Measurements from ENCODE around the gene ZNF471. TPM values are rescaled to one million over a fixed set of nuclear protein-coding genes. Genes with fewer than 3 reads are reported as not detected.

The ZNF471 gene
- total RNA-seq, 4 donors from 2014 or later, result 5.6 to 19.4 (median 10.5) TPM

DNA sequence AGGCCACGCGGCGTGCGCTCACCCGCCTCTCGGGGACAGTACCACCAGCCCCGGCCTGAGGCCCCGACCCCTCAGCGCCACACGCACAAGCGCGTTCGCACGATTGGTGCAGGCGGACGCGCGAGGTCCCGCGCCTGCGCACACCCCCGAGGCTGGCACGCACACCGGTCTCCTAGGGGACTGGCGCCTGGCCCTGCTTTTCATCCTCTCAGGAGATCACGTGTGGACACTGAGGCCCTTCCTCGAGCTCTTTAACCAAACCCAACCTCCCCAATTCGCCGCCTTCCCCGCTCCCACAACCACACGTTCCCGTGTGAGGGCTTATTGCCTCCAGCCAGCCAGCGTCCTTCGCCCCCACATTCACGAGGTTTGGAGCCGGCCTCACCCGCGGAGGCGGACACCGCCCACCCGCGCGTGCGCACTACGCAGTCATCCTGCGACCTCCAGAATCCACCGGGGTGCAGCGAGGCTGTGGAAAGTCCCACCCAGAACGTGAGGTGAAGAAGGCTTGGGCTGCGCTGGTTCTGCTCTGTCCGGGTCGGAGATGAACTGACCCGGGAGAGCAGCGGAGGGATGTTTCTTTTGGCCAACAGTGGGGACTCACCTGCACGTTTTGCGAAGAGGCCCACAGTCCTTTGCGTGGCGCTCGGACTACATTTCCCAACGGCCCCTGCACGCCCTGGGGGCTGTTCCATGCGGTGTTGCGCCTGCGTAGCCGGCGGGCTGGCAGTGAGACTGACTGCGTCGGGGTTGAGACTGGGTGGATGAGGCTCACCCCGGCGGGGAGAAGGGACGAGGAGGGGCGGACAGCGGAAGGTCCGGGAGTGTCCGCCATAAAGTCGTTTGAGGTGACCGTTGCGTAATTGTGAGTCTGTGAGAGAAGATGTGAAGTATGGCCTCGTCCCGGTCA is 30.0 kb upstream of the ZNF471 start:
- Histone ChIP-seq H3K27ac (peak overlapping the region; percentile 76 to 88), H3K4me3 (peak overlapping the region; percentile 61 to 82), H3K36me3 (no peaks in the 10 kb centered on the region), H3K9me3 (peaks cover 0 to 26% of the 10 kb centered on the region in 2 donors), H3K27me3 (no peaks in the 10 kb centered on the region), H3K4me1 (peaks cover 0 to 5% of the 10 kb centered on the region in 2 donors)
- DNase-seq, result peak; percentile 89 to 91
- intact Hi-C loops (cut with DNase I; ENCODE audit: low total_unique reads), result no loop called here
- TF ChIP-seq, protein P1, sequence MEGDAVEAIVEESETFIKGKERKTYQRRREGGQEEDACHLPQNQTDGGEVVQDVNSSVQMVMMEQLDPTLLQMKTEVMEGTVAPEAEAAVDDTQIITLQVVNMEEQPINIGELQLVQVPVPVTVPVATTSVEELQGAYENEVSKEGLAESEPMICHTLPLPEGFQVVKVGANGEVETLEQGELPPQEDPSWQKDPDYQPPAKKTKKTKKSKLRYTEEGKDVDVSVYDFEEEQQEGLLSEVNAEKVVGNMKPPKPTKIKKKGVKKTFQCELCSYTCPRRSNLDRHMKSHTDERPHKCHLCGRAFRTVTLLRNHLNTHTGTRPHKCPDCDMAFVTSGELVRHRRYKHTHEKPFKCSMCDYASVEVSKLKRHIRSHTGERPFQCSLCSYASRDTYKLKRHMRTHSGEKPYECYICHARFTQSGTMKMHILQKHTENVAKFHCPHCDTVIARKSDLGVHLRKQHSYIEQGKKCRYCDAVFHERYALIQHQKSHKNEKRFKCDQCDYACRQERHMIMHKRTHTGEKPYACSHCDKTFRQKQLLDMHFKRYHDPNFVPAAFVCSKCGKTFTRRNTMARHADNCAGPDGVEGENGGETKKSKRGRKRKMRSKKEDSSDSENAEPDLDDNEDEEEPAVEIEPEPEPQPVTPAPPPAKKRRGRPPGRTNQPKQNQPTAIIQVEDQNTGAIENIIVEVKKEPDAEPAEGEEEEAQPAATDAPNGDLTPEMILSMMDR (IDR thresholded peaks at IDR 0.05), result peak in 1 of 4 experiments; percentile 8
- peak; percentile 40 to 41 for TF ChIP-seq POLR2A (IDR thresholded peaks at IDR 0.05)

DNA sequence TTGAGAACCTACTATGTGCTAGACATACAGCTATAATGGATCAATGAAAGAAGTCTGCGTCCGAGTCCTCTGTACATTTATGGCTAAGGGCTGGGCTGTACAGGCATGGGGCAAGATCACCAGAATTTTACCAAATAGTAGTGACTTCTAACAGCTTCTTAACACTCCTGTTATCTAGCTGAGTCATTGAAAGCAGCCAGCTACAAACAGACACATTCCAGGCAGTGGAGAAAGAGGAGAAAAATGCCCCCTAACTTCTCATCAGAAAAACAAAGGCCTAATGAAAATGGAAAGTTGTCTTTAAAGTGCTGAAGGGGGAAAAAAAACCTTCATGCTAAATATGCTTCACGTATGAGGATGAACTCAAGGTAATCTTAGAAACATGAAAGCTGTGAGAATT is 16.3 kb upstream of the ZNF471 start:
- Histone ChIP-seq H3K36me3 (no peaks in the 10 kb centered on the region), H3K27ac (no peak overlapping the region), H3K27me3 (no peaks in the 10 kb centered on the region), H3K9me3 (peaks cover 0 to 72% of the 10 kb centered on the region in 2 donors), H3K4me1 (no peaks in the 10 kb centered on the region), H3K4me3 (no peak overlapping the region)
- no peak for DNase-seq
- TF ChIP-seq POLR2A (IDR thresholded peaks at IDR 0.05), result no peak
- TF ChIP-seq, protein P1 (IDR thresholded peaks at IDR 0.05), result no peak
- intact Hi-C loops (cut with DNase I; ENCODE audit: low total_unique reads), result no loop called here

DNA sequence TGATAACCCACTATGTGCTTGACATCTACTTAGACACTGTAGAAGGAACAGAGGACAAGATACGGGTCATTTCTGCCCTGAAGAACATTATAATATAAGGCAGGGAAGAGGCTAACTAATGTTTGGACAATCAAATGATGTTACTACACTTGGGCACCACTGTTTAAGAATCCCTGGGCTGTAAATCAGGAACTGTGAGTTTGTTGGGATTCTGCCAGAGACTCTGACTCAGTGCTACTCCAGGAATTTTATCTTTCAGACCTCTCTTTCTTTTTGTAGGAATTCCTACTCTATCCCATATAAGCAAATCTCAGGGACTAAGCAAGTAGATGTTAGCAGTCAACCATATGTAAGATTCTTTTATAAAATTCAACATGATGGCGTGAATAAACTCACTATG is 3.1 kb upstream of the ZNF471 start:
- H3K9me3 ChIP-seq, result no peaks in the 10 kb centered on the region
- no peak overlapping the region for H3K4me3 ChIP-seq
- no peak overlapping the region for H3K27ac ChIP-seq
- TF ChIP-seq, protein P1 (IDR thresholded peaks at IDR 0.05), result no peak
- TF ChIP-seq POLR2A (IDR thresholded peaks at IDR 0.05), result no peak
- no peak for DNase-seq
- H3K27me3 ChIP-seq, result no peaks in the 10 kb centered on the region
- H3K4me1 ChIP-seq, result no peaks in the 10 kb centered on the region
- intact Hi-C loops (cut with DNase I; ENCODE audit: low total_unique reads), result no loop called here
- H3K36me3 ChIP-seq, result no peaks in the 10 kb centered on the region

DNA sequence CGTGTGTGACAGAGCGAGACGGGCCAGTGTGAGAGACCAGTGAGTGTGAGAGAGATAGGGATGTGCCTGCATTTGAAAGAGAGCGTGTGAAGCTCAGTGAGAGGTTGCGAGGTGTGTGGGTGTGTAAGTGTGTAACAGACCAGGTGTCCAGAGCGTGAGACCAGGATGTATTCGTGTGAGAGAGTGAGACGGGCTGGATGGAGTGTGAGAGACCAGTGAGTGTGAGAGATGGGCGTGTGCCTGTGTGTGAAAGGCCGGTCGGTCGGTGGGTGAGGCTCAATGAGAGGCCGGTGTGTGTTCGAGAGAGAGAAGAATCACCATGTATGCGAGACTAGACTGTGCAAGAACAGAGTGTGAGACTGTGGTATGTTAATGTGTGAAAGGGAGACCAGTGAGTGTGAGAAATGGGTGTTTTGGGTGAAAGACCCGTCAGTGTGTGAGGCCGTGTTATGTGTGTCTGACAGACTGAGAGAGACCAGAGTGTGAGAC is 679 bp downstream of the ZNF471 start:
- no peaks in the 10 kb centered on the region for H3K4me1 ChIP-seq
- H3K4me3 ChIP-seq, result peak overlapping the region; percentile 65 to 87
- peaks cover 0 to 7% of the 10 kb centered on the region in 2 donors for H3K9me3 ChIP-seq
- no peaks in the 10 kb centered on the region for H3K27me3 ChIP-seq
- peaks cover 0 to 3% of the 10 kb centered on the region in 2 donors for H3K36me3 ChIP-seq
- TF ChIP-seq POLR2A (IDR thresholded peaks at IDR 0.05), result no peak
- TF ChIP-seq, protein P1 (IDR thresholded peaks at IDR 0.05), result no peak
- peak overlapping the region; percentile 98 to 99 for H3K27ac ChIP-seq
- intact Hi-C loops (cut with DNase I; ENCODE audit: low total_unique reads), result no loop called here
- no peak for DNase-seq

DNA sequence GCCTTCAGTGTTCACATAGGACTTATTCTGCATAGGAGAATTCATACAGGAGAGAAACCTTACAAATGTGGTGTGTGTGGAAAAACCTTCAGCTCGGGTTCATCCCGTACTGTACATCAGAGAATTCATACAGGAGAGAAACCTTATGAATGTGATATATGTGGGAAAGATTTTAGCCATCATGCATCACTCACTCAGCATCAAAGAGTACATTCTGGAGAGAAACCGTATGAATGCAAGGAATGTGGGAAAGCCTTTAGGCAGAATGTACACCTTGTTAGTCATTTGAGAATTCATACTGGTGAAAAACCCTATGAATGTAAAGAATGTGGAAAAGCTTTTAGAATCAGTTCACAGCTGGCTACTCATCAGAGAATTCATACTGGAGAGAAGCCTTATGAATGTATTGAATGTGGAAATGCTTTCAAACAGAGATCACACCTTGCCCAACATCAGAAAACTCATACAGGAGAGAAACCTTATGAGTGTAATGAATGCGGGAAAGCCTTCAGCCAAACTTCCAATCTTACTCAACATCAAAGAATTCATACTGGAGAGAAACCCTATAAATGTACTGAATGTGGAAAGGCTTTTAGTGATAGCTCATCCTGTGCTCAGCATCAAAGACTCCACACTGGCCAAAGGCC is 17.7 kb downstream of the ZNF471 start:
- Histone ChIP-seq H3K27ac (no peak overlapping the region), H3K4me1 (no peaks in the 10 kb centered on the region), H3K36me3 (no peaks in the 10 kb centered on the region), H3K9me3 (peaks cover 8 to 98% of the 10 kb centered on the region in 2 donors), H3K27me3 (no peaks in the 10 kb centered on the region), H3K4me3 (no peak overlapping the region)
- TF ChIP-seq, protein P1 (IDR thresholded peaks at IDR 0.05), result no peak
- no peak for TF ChIP-seq POLR2A (IDR thresholded peaks at IDR 0.05)
- intact Hi-C loops (cut with DNase I; ENCODE audit: low total_unique reads), result no loop called here
- no peak for DNase-seq
